H9 (cell line): ENCODE measurements around the gene KCNH2. TPM values are rescaled to one million over a fixed set of nuclear protein-coding genes. Genes with fewer than 3 reads are reported as not detected.
A peak's percentile ranks its signal among the peaks of the same experiment; 100 is the strongest.

Experiments
- DNase-seq: peaks from one replicate; pipeline ENCODE4 v3.0.0-alpha.2; 2017
- H2AFZ ChIP-seq: one replicate; pipeline ENCODE4 v1.6.1; 2013; ENCODE audit warnings: mild to moderate bottlenecking, low read length, control low read depth, moderate library complexity
- H2AK5ac ChIP-seq: 2 replicates; pipeline ENCODE4 v1.6.1; 2013; ENCODE audit warnings: low read length, control low read depth, mixed read lengths; ENCODE audit not compliant: insufficient read length
- H2BK120ac ChIP-seq: one replicate; pipeline ENCODE4 v1.6.1; 2013; ENCODE audit warnings: low read depth, mild to moderate bottlenecking, low read length, control low read depth, inconsistent platforms; ENCODE audit not compliant: poor library complexity, severe bottlenecking
- H2BK12ac ChIP-seq: 2 replicates; pipeline ENCODE4 v1.6.1; 2013; ENCODE audit warnings: low read length, control low read depth, mixed read lengths, low read depth; ENCODE audit not compliant: insufficient read length
- H2BK15ac ChIP-seq: 2 replicates; pipeline ENCODE4 v1.6.1; 2013; ENCODE audit warnings: low read depth, low read length, control low read depth
- H2BK20ac ChIP-seq: one replicate; pipeline ENCODE4 v1.6.1; 2013; ENCODE audit warnings: low read depth, mild to moderate bottlenecking, low read length, control low read depth, inconsistent platforms; ENCODE audit not compliant: poor library complexity, severe bottlenecking
- H2BK5ac ChIP-seq: 2 replicates; pipeline ENCODE4 v1.6.1; 2013; ENCODE audit warnings: low read length, control low read depth, mixed read lengths; ENCODE audit not compliant: insufficient read length
- H3K14ac ChIP-seq: 2 replicates; pipeline ENCODE4 v1.6.1; 2013; ENCODE audit warnings: low read length, control low read depth; ENCODE audit not compliant: insufficient read depth
- H3K18ac ChIP-seq: 2 replicates; pipeline ENCODE4 v1.6.1; 2013; ENCODE audit warnings: low read depth, mild to moderate bottlenecking, mixed read lengths, low read length, control low read depth; ENCODE audit not compliant: insufficient read length
- H3K23ac ChIP-seq: 2 replicates; pipeline ENCODE4 v1.6.1; 2013; ENCODE audit warnings: low read length, control low read depth, mixed read lengths, low read depth; ENCODE audit not compliant: insufficient read length
- H3K23me2 ChIP-seq: 2 replicates; pipeline ENCODE4 v1.6.1; 2013; ENCODE audit warnings: low read depth, mild to moderate bottlenecking, mixed read lengths, low read length, control low read depth; ENCODE audit not compliant: insufficient read length, poor library complexity, severe bottlenecking
- H3K27ac ChIP-seq: 2 replicates; pipeline ENCODE4 v1.5.1; 2013; ENCODE audit warnings: low read length, control low read depth, mixed read lengths, low read depth; ENCODE audit not compliant: insufficient read length
- H3K27me3 ChIP-seq: 2 replicates; pipeline ENCODE4 v1.6.1; 2013; ENCODE audit warnings: low read length, control low read depth, inconsistent platforms; ENCODE audit not compliant: insufficient read depth
- H3K4ac ChIP-seq: 2 replicates; pipeline ENCODE4 v1.6.1; 2013; ENCODE audit warnings: low read depth, mild to moderate bottlenecking, control low read depth, inconsistent platforms, low read length, moderate library complexity
- H3K4me1 ChIP-seq: 2 replicates; pipeline ENCODE4 v1.6.1; 2013; ENCODE audit warnings: low read length, control low read depth, inconsistent platforms; ENCODE audit not compliant: insufficient read depth
- H3K4me2 ChIP-seq: 2 replicates; pipeline ENCODE4 v1.6.1; 2013; ENCODE audit warnings: low read length, control low read depth, mixed read lengths; ENCODE audit not compliant: insufficient read length, insufficient read depth
- H3K56ac ChIP-seq: 2 replicates; pipeline ENCODE4 v1.6.1; 2013; ENCODE audit warnings: low read depth, mild to moderate bottlenecking, mixed read lengths, low read length, control low read depth; ENCODE audit not compliant: insufficient read length
- H3K79me1 ChIP-seq: 2 replicates; pipeline ENCODE4 v1.6.1; 2013; ENCODE audit warnings: low read depth, mild to moderate bottlenecking, moderate library complexity, low read length, control low read depth, inconsistent platforms; ENCODE audit not compliant: insufficient read depth, poor library complexity, severe bottlenecking
- H3K79me2 ChIP-seq: 2 replicates; pipeline ENCODE4 v1.6.1; 2013; ENCODE audit warnings: low read length, control low read depth, inconsistent platforms; ENCODE audit not compliant: insufficient read depth
- H3K9ac ChIP-seq: 2 replicates; pipeline ENCODE4 v1.6.1; 2013; ENCODE audit warnings: low read length, control low read depth, mixed read lengths; ENCODE audit not compliant: insufficient read length; ENCODE audit errors: extremely low read depth
- H3K9me3 ChIP-seq: one replicate; pipeline ENCODE4 v1.6.1; 2013; ENCODE audit warnings: low read depth, low read length, inconsistent platforms; ENCODE audit not compliant: control insufficient read depth
- H3T11ph ChIP-seq: one replicate; pipeline ENCODE4 v1.6.1; 2013; ENCODE audit warnings: mild to moderate bottlenecking, low read length, control low read depth, inconsistent platforms
- H4K20me1 ChIP-seq: one replicate; pipeline ENCODE4 v1.6.1; 2013; ENCODE audit not compliant: control insufficient read depth, insufficient read length, insufficient read depth
- H4K5ac ChIP-seq: 2 replicates; pipeline ENCODE4 v1.6.1; 2013; ENCODE audit warnings: low read depth, mild to moderate bottlenecking, mixed read lengths, low read length, control low read depth; ENCODE audit not compliant: insufficient read length
- H4K8ac ChIP-seq: replicated peaks from 2 replicates; pipeline ENCODE4 v1.6.1; 2013; ENCODE audit warnings: low read length, control low read depth, mixed read lengths, low read depth; ENCODE audit not compliant: insufficient read length
- H4K91ac ChIP-seq: 2 replicates; pipeline ENCODE4 v1.6.1; 2013; ENCODE audit warnings: low read depth, mild to moderate bottlenecking, moderate library complexity, mixed read lengths, low read length, control low read depth; ENCODE audit not compliant: insufficient read length
- H3K27ac Mint-ChIP-seq, 3 experiments: 2 replicates in 2 of 3; 3 replicates in 1 of 3; pipeline ENCODE4 v1.8.0; 2020 to 2021; ENCODE audit warnings: mixed read lengths in 3 of 3, mild to moderate bottlenecking in 1 of 3, moderate library complexity in 1 of 3
- H3K27me3 Mint-ChIP-seq: 2 replicates; pipeline ENCODE4 v1.8.0; 2021; ENCODE audit warnings: low read depth, mild to moderate bottlenecking, moderate library complexity, mixed read lengths
- H3K36me3 Mint-ChIP-seq, 3 experiments: 2 replicates in 2 of 3; 3 replicates in 1 of 3; pipeline ENCODE4 v1.8.0; 2020 to 2021; ENCODE audit warnings: low read depth in 3 of 3, mixed read lengths in 3 of 3; ENCODE audit not compliant: insufficient read depth in 1 of 3
- H3K4me1 Mint-ChIP-seq, 2 experiments: 2 replicates each; pipeline ENCODE4 v1.8.0; 2020; ENCODE audit warnings: mixed read lengths in 2 of 2
- H3K4me3 Mint-ChIP-seq, 2 experiments: 2 replicates in 1 of 2; 3 replicates in 1 of 2; pipeline ENCODE4 v1.8.0; 2020 to 2021; ENCODE audit warnings: mild to moderate bottlenecking in 2 of 2, mixed read lengths in 2 of 2, moderate library complexity in 1 of 2
- H3K9me3 Mint-ChIP-seq, 2 experiments: 2 replicates in 1 of 2; 3 replicates in 1 of 2; pipeline ENCODE4 v1.8.0; 2020; ENCODE audit warnings: mild to moderate bottlenecking in 2 of 2, mixed read lengths in 2 of 2, moderate library complexity in 1 of 2
- WGBS: extraction: QIAGEN DNeasy Blood & Tissue Kit; methylation state at CpG from one replicate; pipeline ENCODE4 v1.1.7; 2013; ENCODE audit warnings: missing lambda C conversion rate, low lambda C conversion rate, mixed read lengths; ENCODE audit not compliant: insufficient read length; ENCODE audit errors: extremely low coverage; 5-methylcytosine and 5-hydroxymethylcytosine counted together
- total RNA-seq: library from RNA; stranded (reverse); gene quantifications from 2 replicates; pipeline ENCODE4 v1.2.1, GENCODE V29; 2021
- TF ChIP-seq, protein P1 (sequence below): fragments of 200-600 bp; sonication (generic); conservative IDR thresholded peaks from 3 replicates; pipeline ENCODE4 v1.8.0; 2021; ENCODE audit warnings: antibody characterized with exemption, mild to moderate bottlenecking

The KCNH2 gene
- total RNA-seq, 1 experiment from 2014 or later: 4.5 TPM

DNA sequence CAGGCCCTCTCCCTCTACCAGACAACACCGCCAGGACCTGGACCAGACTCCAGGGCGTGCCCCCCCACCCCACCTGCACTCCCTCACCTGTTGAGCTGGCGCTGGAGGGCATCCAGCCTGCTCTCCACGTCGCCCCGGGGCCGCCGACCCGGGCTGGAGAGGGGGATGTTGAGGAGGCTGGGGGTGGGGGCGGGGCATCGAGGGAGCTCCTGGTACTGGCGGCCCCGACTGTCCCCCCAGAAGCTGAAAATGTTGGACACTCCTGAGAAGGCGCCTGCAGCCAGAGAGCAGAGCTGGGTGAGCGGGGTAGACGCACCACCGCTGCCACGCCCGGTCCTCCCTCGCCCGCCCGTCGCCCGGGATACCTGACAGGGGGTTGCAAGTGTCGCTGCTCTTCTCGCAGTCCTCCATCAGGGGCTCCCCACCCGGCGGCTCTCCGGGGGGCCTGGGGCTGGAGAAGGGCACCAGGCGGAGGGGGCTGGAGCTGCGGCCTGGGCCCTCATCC lies 30.8 kb downstream of the KCNH2 start:
- Histone ChIP-seq H3K4ac (no peak overlapping the region), H4K20me1 (no peaks in the 10 kb centered on the region), H3K9ac (no peak overlapping the region), H3K9me3 (no peaks in the 10 kb centered on the region), H2AK5ac (no peak overlapping the region), H3K79me2 (no peaks in the 10 kb centered on the region), H3T11ph (no peak overlapping the region), H2BK20ac (no peak overlapping the region), H2BK120ac (no peak overlapping the region), H2BK15ac (no peak overlapping the region), H2BK12ac (no peak overlapping the region), H2BK5ac (no peak overlapping the region), H3K56ac (no peak overlapping the region), H3K18ac (no peak overlapping the region), H4K8ac (no peak overlapping the region), H4K5ac (no peak overlapping the region), H3K27me3 (no peaks in the 10 kb centered on the region), H3K27ac (no peak overlapping the region), H4K91ac (no peak overlapping the region), H3K4me1 (no peaks in the 10 kb centered on the region; the same call in 1 of the 2 replicates), H3K23ac (no peak overlapping the region), H3K4me2 (no peak overlapping the region), H2AFZ (no peak overlapping the region), H3K14ac (no peak overlapping the region), H3K23me2 (no peaks in the 10 kb centered on the region), H3K79me1 (no peaks in the 10 kb centered on the region)
- Mint-ChIP-seq H3K9me3 (no peaks in the 10 kb centered on the region; a peak in 1 of 5 replicates), H3K36me3 (peaks cover 0 to 8% (median 0%) of the 10 kb centered on the region in 3 experiments; a peak in 2 of 7 replicates), H3K4me3 (no peak overlapping the region), H3K4me1 (peaks cover 25 to 35% of the 10 kb centered on the region in 2 experiments), H3K27me3 (no peaks in the 10 kb centered on the region; the same call in none of the 2 replicates), H3K27ac (no peak overlapping the region)
- DNase-seq: peak; percentile 29
- TF ChIP-seq, protein P1, sequence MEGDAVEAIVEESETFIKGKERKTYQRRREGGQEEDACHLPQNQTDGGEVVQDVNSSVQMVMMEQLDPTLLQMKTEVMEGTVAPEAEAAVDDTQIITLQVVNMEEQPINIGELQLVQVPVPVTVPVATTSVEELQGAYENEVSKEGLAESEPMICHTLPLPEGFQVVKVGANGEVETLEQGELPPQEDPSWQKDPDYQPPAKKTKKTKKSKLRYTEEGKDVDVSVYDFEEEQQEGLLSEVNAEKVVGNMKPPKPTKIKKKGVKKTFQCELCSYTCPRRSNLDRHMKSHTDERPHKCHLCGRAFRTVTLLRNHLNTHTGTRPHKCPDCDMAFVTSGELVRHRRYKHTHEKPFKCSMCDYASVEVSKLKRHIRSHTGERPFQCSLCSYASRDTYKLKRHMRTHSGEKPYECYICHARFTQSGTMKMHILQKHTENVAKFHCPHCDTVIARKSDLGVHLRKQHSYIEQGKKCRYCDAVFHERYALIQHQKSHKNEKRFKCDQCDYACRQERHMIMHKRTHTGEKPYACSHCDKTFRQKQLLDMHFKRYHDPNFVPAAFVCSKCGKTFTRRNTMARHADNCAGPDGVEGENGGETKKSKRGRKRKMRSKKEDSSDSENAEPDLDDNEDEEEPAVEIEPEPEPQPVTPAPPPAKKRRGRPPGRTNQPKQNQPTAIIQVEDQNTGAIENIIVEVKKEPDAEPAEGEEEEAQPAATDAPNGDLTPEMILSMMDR: no peak
- no CpG with 5 or more reads among the region's 31 CpGs for WGBS
